K562 (cell line): ENCODE data around the gene SLC66A2. TPM values are rescaled to one million over a fixed set of nuclear protein-coding genes. Genes with fewer than 3 reads are reported as not detected.
"Not testable (repeated sequence)": the region's sequence is repeated elsewhere in the genome, so short reads cannot be mapped to it uniquely, and the experiment has no call there.

ENCODE experiments used
- BHLHE40 ChIP-seq: IDR thresholded peaks from 2 replicates; pipeline ENCODE4 v1.6.1; 2011; ENCODE audit warnings: low read length, improper control_type of control experiment
- CBFA2T2 ChIP-seq: fragments of 450-650 bp; conservative IDR thresholded peaks from 2 replicates; pipeline ENCODE4 v1.6.1; 2017; ENCODE audit warnings: mild to moderate bottlenecking
- ETV1 ChIP-seq: fragments of 450-650 bp; conservative IDR thresholded peaks from 2 replicates; pipeline ENCODE4 v1.6.1; 2016; ENCODE audit warnings: missing genetic modification characterization, control low read depth, low read depth, missing compliant biosample characterization
- L3MBTL2 ChIP-seq: fragments of 450-650 bp; IDR thresholded peaks from 2 replicates; pipeline ENCODE4 v1.6.1; 2016; ENCODE audit warnings: mild to moderate bottlenecking, moderate library complexity
- LEF1 ChIP-seq: fragments of 450-650 bp; IDR thresholded peaks from 2 replicates; pipeline ENCODE4 v1.6.1; 2016; ENCODE audit warnings: mild to moderate bottlenecking
- MGA ChIP-seq: fragments of 450-650 bp; IDR thresholded peaks from 2 replicates; pipeline ENCODE4 v1.6.1; 2016; ENCODE audit warnings: mild to moderate bottlenecking, moderate library complexity
- MNT ChIP-seq, 2 experiments: fragments of 450-650 bp; conservative IDR thresholded peaks; 2 replicates each; pipeline ENCODE4 v1.6.1; 2017; ENCODE audit warnings: mild to moderate bottlenecking in 2 of 2, moderate library complexity in 2 of 2
- MYC ChIP-seq, 2 experiments: fragments of 250-450 bp in 1 of 2; sonication (Bioruptor Pico) in 1 of 2; IDR thresholded peaks; 2 replicates each; pipeline versions ENCODE4 v1.5.1 to v1.6.1; 2012 to 2021; ENCODE audit warnings: low read depth in 2 of 2, borderline replicate concordance in 1 of 2, improper control_type of control experiment in 1 of 2, low read length in 1 of 2, mild to moderate bottlenecking in 1 of 2, moderate library complexity in 1 of 2
- NCOR1 ChIP-seq: fragments of 450-650 bp; IDR thresholded peaks from 2 replicates; pipeline ENCODE4 v1.6.1; 2016; ENCODE audit warnings: mild to moderate bottlenecking, moderate library complexity
- NR2C2 ChIP-seq, 2 experiments: fragments of 200-800 bp in 1 of 2; sonication (Bioruptor generic) in 1 of 2; sonication (generic) in 1 of 2; formaldehyde crosslinking in 1 of 2; IDR thresholded peaks; 2 replicates each; pipeline versions ENCODE4 v1.6.1 to v1.8.0; 2016 to 2022; ENCODE audit warnings: mild to moderate bottlenecking in 1 of 2, missing compliant biosample characterization in 1 of 2, missing genetic modification characterization in 1 of 2, missing genetic modification reagents in 1 of 2
- RAD51 ChIP-seq: fragments of 450-650 bp; IDR thresholded peaks from 2 replicates; pipeline ENCODE4 v1.7.1; 2016; ENCODE audit warnings: low read depth, mild to moderate bottlenecking, borderline replicate concordance
- RNF2 ChIP-seq: sonication (generic); IDR thresholded peaks from 2 replicates; pipeline ENCODE4 v1.6.1; 2016
- SOX6 ChIP-seq: fragments of 450-650 bp; IDR thresholded peaks from 2 replicates; pipeline ENCODE4 v1.6.1; 2014; ENCODE audit warnings: mild to moderate bottlenecking
- polyA plus RNA-seq, 8 experiments: library from polyadenylated mRNA; depleted of rRNA in 4 of 8; stranded (reverse) in 5 of 8; unstranded in 3 of 8; fragments of >200 nt; fragmentation: Nextera tagmentation in 2 of 8; fragmentation: Illumina TruSeq in 1 of 8; extraction: Ambion mirVana in 2 of 8; extraction: Trizol in 1 of 8; gene quantifications; 2 replicates each; pipeline versions ENCODE4 v1.2.1 to v1.2.3, GENCODE V29; 2011 to 2014; ENCODE audit warnings: inconsistent platforms in 1 of 8, missing spikeins in 1 of 8
- total RNA-seq, 7 experiments: library from RNA; depleted of rRNA in 6 of 7; stranded (reverse); fragments of >200 nt in 6 of 7; fragmentation: Illumina TruSeq in 2 of 7; extraction: Trizol in 2 of 7; gene quantifications; 2 replicates each; pipeline versions ENCODE4 v1.2.1 to v1.2.3, GENCODE V29; 2011 to 2021; ENCODE audit warnings: low replicate concordance in 1 of 7

SLC66A2 gene
- total and polyA plus RNA-seq, 9 of the 15 experiments (the other 6 are each of a cell fraction or from before 2014, with no cell fraction given) = 0.25 to 17.5 (median 5.6) TPM

GRCh38 chr18:79960161-79960801 lies 8.8 kb upstream of the SLC66A2 start (continued):
- TF ChIP-seq CBFA2T2 (peak; percentile 29; the same call in 1 of the 2 replicates), RAD51 (0 out of 2 replicates have a peak, but pooled peaks have one; percentile 3), MGA (peak; percentile 40), MYC (IDR thresholded peaks at IDR 0.05; ENCODE audit: low read depth, low read length) (peak; percentile 23; the same call in 1 of the 2 replicates), NCOR1 (peak; percentile 31; the same call in 1 of the 2 replicates), L3MBTL2 (peak; percentile 62; the same call in 1 of the 2 replicates), BHLHE40 (peak; percentile 82), ETV1 (tag) (0 out of 2 replicates have a peak, but pooled peaks have one; percentile 67), MNT (conservative IDR thresholded peaks at IDR 0.05) (peak; percentile 70 to 86), SOX6 (peak; percentile 63; the same call in 1 of the 2 replicates), RNF2 (0 out of 2 replicates have a peak, but pooled peaks have one; percentile 39), NR2C2 (tag; IDR thresholded peaks at IDR 0.05) (0 out of 2 replicates have a peak, but pooled peaks have one; percentile 27), LEF1 (0 out of 2 replicates have a peak, but pooled peaks have one; percentile 19)
- TF ChIP-seq MYC (CRISPR knock-in tag; IDR thresholded peaks at IDR 0.05; ENCODE audit: borderline replicate concordance, low read depth); NR2C2 (CRISPR knock-in tag; IDR thresholded peaks at IDR 0.05): not testable (repeated sequence)
- TF ChIP-seq, all 486 proteins: peak for 27; not testable (repeated sequence) for 459
